HEK293 (cell line): Measurements from ENCODE around the gene OLA1.

Experiments
- CTCF ChIA-PET: fragments of 350-600 bp; formaldehyde crosslinking; extraction: SDS; loops from one replicate; lab custom pipeline; 2021; ENCODE audit warnings: antibody characterized with exemption; lab: Yijun Ruan, JAX
- POLR2A ChIA-PET: fragments of 300-600 bp; formaldehyde crosslinking; extraction: SDS; loops from one replicate; lab custom pipeline; 2020; ENCODE audit warnings: antibody characterized with exemption, inconsistent platforms; lab: Yijun Ruan, JAX
- H3K27ac ChIP-seq: fragments of 200-500 bp; sonication (Bioruptor generic); 2 replicates; pipeline ENCODE4 v1.5.1; 2014; ENCODE audit warnings: low read depth, low read length, control low read depth, inconsistent platforms; ENCODE audit errors: extremely low read depth
- H3K36me3 ChIP-seq, 2 experiments: fragments of 200-500 bp in 1 of 2; sonication (Bioruptor generic) in 1 of 2; 1 replicate in 1 of 2; 2 replicates in 1 of 2; pipeline ENCODE4 v1.5.1; 2014 to 2017; ENCODE audit warnings: inconsistent platforms in 2 of 2, low read length in 2 of 2; ENCODE audit not compliant: control insufficient read depth in 2 of 2, insufficient read depth in 1 of 2
- H3K4me1 ChIP-seq: fragments of 200-500 bp; sonication (Bioruptor generic); 2 replicates; pipeline ENCODE4 v1.5.1; 2014; ENCODE audit warnings: mild to moderate bottlenecking, low read length, inconsistent platforms; ENCODE audit not compliant: control insufficient read depth, insufficient read depth
- H3K4me3 ChIP-seq: 2 replicates; pipeline ENCODE4 v1.5.1; 2011; ENCODE audit warnings: low read depth, mild to moderate bottlenecking, control low read depth, low read length, moderate library complexity
- H3K9me3 ChIP-seq: fragments of 200-500 bp; sonication (Bioruptor generic); 2 replicates; pipeline ENCODE4 v1.5.1; 2014; ENCODE audit warnings: low read depth, low read length, inconsistent platforms; ENCODE audit not compliant: control insufficient read depth, insufficient read depth
- CTCF ChIP-seq: fragments of 450-650 bp; formaldehyde crosslinking; IDR thresholded peaks from 2 replicates; pipeline ENCODE4 v1.5.1; 2016; ENCODE audit warnings: missing biosample characterization, missing genetic modification characterization
- FEZF1 ChIP-seq: fragments of 450-650 bp; formaldehyde crosslinking; IDR thresholded peaks from 2 replicates; pipeline ENCODE4 v1.5.1; 2016; ENCODE audit warnings: missing biosample characterization, missing genetic modification characterization
- GFI1B ChIP-seq: fragments of 450-650 bp; formaldehyde crosslinking; IDR thresholded peaks from 2 replicates; pipeline ENCODE4 v1.5.1; 2016; ENCODE audit warnings: missing biosample characterization, missing genetic modification characterization
- GLI4 ChIP-seq: fragments of 450-650 bp; formaldehyde crosslinking; IDR thresholded peaks from 2 replicates; pipeline ENCODE4 v1.5.1; 2016; ENCODE audit warnings: missing biosample characterization, missing genetic modification characterization
- HOXA7 ChIP-seq: sonication (generic); formaldehyde crosslinking; IDR thresholded peaks from 2 replicates; pipeline ENCODE4 v1.8.1; 2022; ENCODE audit warnings: missing genetic modification reagents, borderline replicate concordance
- PBX3 ChIP-seq: sonication (generic); formaldehyde crosslinking; IDR thresholded peaks from 2 replicates; pipeline ENCODE4 v1.8.1; 2022; ENCODE audit warnings: mild to moderate bottlenecking, moderate library complexity, missing genetic modification reagents
- RBAK ChIP-seq: fragments of 450-650 bp; formaldehyde crosslinking; IDR thresholded peaks from 2 replicates; pipeline ENCODE4 v1.5.1; 2016; ENCODE audit warnings: missing biosample characterization, missing genetic modification characterization
- REST ChIP-seq: fragments of 450-650 bp; formaldehyde crosslinking; IDR thresholded peaks from 2 replicates; pipeline ENCODE4 v1.5.1; 2016; ENCODE audit warnings: missing biosample characterization, missing genetic modification characterization
- SCRT2 ChIP-seq: fragments of 450-650 bp; formaldehyde crosslinking; IDR thresholded peaks from 2 replicates; pipeline ENCODE4 v1.5.1; 2016; ENCODE audit warnings: missing biosample characterization, missing genetic modification characterization
- SP2 ChIP-seq: fragments of 450-650 bp; formaldehyde crosslinking; IDR thresholded peaks from 2 replicates; pipeline ENCODE4 v1.5.1; 2016; ENCODE audit warnings: missing biosample characterization, missing genetic modification characterization
- YY1 ChIP-seq: fragments of 450-650 bp; formaldehyde crosslinking; IDR thresholded peaks from 2 replicates; pipeline ENCODE4 v1.5.1; 2018; ENCODE audit warnings: missing biosample characterization, missing genetic modification characterization
- ZBTB1 ChIP-seq: fragments of 450-650 bp; formaldehyde crosslinking; IDR thresholded peaks from 2 replicates; pipeline ENCODE4 v1.5.1; 2016; ENCODE audit warnings: missing biosample characterization, missing genetic modification characterization
- ZBTB7A ChIP-seq: fragments of 450-650 bp; formaldehyde crosslinking; IDR thresholded peaks from 2 replicates; pipeline ENCODE4 v1.5.1; 2016; ENCODE audit warnings: low read depth, missing biosample characterization, missing genetic modification characterization
- ZFP37 ChIP-seq: fragments of 450-650 bp; formaldehyde crosslinking; IDR thresholded peaks from 2 replicates; pipeline ENCODE4 v1.5.1; 2016; ENCODE audit warnings: missing biosample characterization, missing genetic modification characterization
- ZNF121 ChIP-seq: fragments of 450-650 bp; formaldehyde crosslinking; IDR thresholded peaks from 2 replicates; pipeline ENCODE4 v1.5.1; 2016; ENCODE audit warnings: missing biosample characterization, missing genetic modification characterization
- ZNF132 ChIP-seq: fragments of 450-650 bp; formaldehyde crosslinking; IDR thresholded peaks from 2 replicates; pipeline ENCODE4 v1.5.1; 2017; ENCODE audit warnings: missing biosample characterization, missing genetic modification characterization, borderline replicate concordance
- ZNF146 ChIP-seq: fragments of 450-650 bp; formaldehyde crosslinking; IDR thresholded peaks from 2 replicates; pipeline ENCODE4 v1.5.1; 2016; ENCODE audit warnings: missing biosample characterization, missing genetic modification characterization
- ZNF169 ChIP-seq: fragments of 450-650 bp; formaldehyde crosslinking; IDR thresholded peaks from 2 replicates; pipeline ENCODE4 v1.5.1; 2016; ENCODE audit warnings: missing biosample characterization, missing genetic modification characterization
- ZNF280C ChIP-seq: fragments of 450-650 bp; formaldehyde crosslinking; IDR thresholded peaks from 2 replicates; pipeline ENCODE4 v1.5.1; 2016; ENCODE audit warnings: missing biosample characterization, missing genetic modification characterization
- ZNF473 ChIP-seq: fragments of 450-650 bp; formaldehyde crosslinking; IDR thresholded peaks from 2 replicates; pipeline ENCODE4 v1.5.1; 2017; ENCODE audit warnings: missing biosample characterization, missing genetic modification characterization
- ZNF501 ChIP-seq: fragments of 450-650 bp; formaldehyde crosslinking; IDR thresholded peaks from 2 replicates; pipeline ENCODE4 v1.5.1; 2016; ENCODE audit warnings: missing biosample characterization, missing genetic modification characterization
- ZNF513 ChIP-seq: fragments of 450-650 bp; IDR thresholded peaks from 2 replicates; pipeline ENCODE4 v1.5.1; 2018; ENCODE audit warnings: missing biosample characterization, missing genetic modification characterization
- ZNF521 ChIP-seq: fragments of 450-650 bp; formaldehyde crosslinking; IDR thresholded peaks from 2 replicates; pipeline ENCODE4 v1.5.1; 2017; ENCODE audit warnings: missing biosample characterization, mild to moderate bottlenecking, missing genetic modification characterization
- ZNF596 ChIP-seq: fragments of 450-650 bp; IDR thresholded peaks from 2 replicates; pipeline ENCODE4 v1.5.0; 2018; ENCODE audit warnings: missing biosample characterization, mild to moderate bottlenecking, missing genetic modification characterization, moderate library complexity
- ZNF701 ChIP-seq: fragments of 450-650 bp; formaldehyde crosslinking; IDR thresholded peaks from 2 replicates; pipeline ENCODE4 v1.5.1; 2016; ENCODE audit warnings: missing biosample characterization, missing genetic modification characterization

Gene OLA1

GRCh38 chr2:174184915-174185314 lies 63.4 kb downstream of the OLA1 start:
- H3K27ac ChIP-seq = no peak overlapping the region
- peaks cover 0 to 6% of the 10 kb centered on the region in 2 experiments; a peak in 1 of 3 replicates for H3K36me3 ChIP-seq
- TF ChIP-seq YY1 (tag by site-specific recombination) (no peak), ZNF513 (tag by site-specific recombination) (no peak), ZNF146 (tag by site-specific recombination) (no peak), ZNF132 (tag by site-specific recombination) (no peak), SP2 (no peak), RBAK (tag by site-specific recombination) (no peak), HOXA7 (CRISPR knock-in tag) (no peak), ZNF473 (tag by site-specific recombination) (no peak), ZNF169 (tag by site-specific recombination) (no peak), ZNF280C (tag by site-specific recombination) (no peak), REST (tag by site-specific recombination) (no peak), ZNF521 (no peak), ZFP37 (tag by site-specific recombination) (no peak), ZNF501 (no peak), ZNF121 (no peak)
- H3K4me3 ChIP-seq = no peak overlapping the region
- CTCF ChIA-PET = interaction anchor here (0.7 kb wide), 1 partner anchor 932 kb away, joined by 5 read pairs; no protein-coding TSS in a partner anchor
- H3K4me1 ChIP-seq = peaks cover 8% of the 10 kb centered on the region; the same call in 1 of the 2 replicates
- no peaks in the 10 kb centered on the region for H3K9me3 ChIP-seq
- POLR2A ChIA-PET = no interaction called here

- H3K4me1 ChIP-seq = peaks cover 8% of the 10 kb centered on the region; the same call in 1 of the 2 replicates
- H3K4me3 ChIP-seq = no peak overlapping the region
- no peak overlapping the region for H3K27ac ChIP-seq
- no peak for TF ChIP-seq ZBTB7A (tag by site-specific recombination)
- no peak for TF ChIP-seq CTCF (tag by site-specific recombination)
- TF ChIP-seq GFI1B (tag by site-specific recombination) = no peak
- no peak for TF ChIP-seq ZBTB1 (tag by site-specific recombination)
- TF ChIP-seq SCRT2 (tag by site-specific recombination) = no peak
- no peak for TF ChIP-seq GLI4
- no peak for TF ChIP-seq PBX3 (CRISPR knock-in tag)
- TF ChIP-seq ZNF701 (tag by site-specific recombination) = no peak
- TF ChIP-seq ZNF596 (tag by site-specific recombination) = no peak
- TF ChIP-seq FEZF1 = no peak
- no peaks in the 10 kb centered on the region for H3K9me3 ChIP-seq
- CTCF ChIA-PET = interaction anchor here (0.7 kb wide), 1 partner anchor 932 kb away, joined by 5 read pairs; no protein-coding TSS in a partner anchor
- peaks cover 0 to 6% of the 10 kb centered on the region in 2 experiments; a peak in 1 of 3 replicates for H3K36me3 ChIP-seq
- POLR2A ChIA-PET = no interaction called here
Observed at GRCh38 chr2:174184504-174184903, 63.8 kb downstream of the OLA1 start.
